Endometrial microvascular endothelial cells (primary cell): ENCODE results near the gene MORN4. TPM values are rescaled to one million over a fixed set of nuclear protein-coding genes. Genes with fewer than 3 reads are reported as not detected.
"Not testable (repeated sequence)": the region's sequence is repeated elsewhere in the genome, so short reads cannot be mapped to it uniquely, and the experiment has no call there.

Experiments
- in situ Hi-C: cut with HindIII; loops from 2 replicates; pipeline ENCODE4 v1.10.0; 2017; ENCODE audit warnings: low sequenced_read_pairs, low pct_unique_long_range_greater_than_20kb; ENCODE audit errors: inconsistent ontology term
- total RNA-seq: library from RNA; depleted of rRNA; stranded (reverse); fragments of >200 nt; gene quantifications from one replicate; pipeline ENCODE4 v1.2.3, GENCODE V29; 2015; ENCODE audit errors: inconsistent ontology term

MORN4 gene
- total RNA-seq, result 4.7 TPM

DNA sequence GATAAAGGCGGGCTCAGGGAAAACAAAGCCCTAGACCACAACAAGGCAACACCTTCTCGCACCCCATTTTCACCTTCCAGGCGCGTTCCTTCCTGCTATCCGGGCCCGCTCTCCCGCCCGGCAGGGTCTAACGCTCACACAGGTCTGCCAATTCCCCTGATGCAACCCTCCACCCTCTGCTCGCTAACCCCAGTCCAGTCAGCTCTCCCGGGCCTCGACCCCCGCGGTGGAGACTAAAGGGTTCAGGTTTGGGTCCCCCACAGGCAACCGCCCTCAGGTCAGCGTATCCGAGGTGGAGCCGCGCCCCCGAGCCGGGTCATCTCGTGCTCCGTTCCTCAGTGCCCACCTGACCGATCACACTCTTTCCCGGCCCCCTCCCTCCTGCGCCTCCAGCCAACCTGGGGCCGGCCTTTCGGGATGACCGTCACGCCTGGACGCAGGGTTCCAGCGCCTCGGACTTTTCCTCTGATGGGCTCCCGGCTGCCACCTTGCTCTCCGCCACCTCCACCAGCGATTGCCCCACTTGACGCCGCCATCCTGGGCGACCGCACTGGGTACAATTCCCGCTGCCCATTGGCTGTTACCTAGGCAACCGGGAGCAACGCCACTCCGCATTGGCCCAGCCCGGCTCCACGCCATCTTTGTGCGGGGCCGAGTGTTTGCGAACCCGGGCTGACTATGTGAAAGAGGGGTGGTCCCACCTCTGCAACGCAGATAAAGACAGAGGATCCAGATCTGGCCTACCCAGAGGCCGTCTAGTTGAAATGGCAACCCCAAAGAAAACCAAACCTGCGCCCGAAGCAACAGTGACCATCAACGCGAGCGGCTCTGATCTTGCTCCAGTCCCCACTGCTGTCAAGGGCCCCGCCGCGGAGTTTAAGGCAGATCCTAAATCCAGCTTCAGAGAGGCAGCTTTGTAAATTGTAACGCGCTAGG lies at the start of gene MORN4:
Gene MORN4 (minus strand): TSS at position 552 of the 936 bp plus-strand sequence. CDS start 13,847 bp downstream, outside the sequence.
- in situ Hi-C loops, result no loop called here

DNA sequence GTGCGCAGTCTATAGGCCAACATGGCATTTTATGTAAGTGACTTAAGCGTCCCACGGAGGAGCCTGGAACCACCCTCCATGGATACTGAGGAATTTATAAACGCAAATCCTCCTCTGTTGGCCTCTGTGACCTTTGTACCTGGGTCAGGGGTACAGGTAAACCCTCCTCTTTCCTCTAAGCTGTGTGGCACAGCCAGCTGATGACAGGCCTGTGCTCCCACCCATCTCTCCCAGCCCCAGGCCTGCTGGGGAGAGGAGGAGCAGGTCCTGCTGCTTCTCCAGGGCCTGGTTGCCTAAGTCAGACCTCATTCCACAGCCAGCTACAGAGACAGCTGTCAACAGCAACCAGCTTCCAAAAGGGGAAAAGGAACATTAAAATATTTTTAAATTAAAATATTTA lies 48.7 kb upstream of the MORN4 start:
- in situ Hi-C loops, result no loop called here

DNA sequence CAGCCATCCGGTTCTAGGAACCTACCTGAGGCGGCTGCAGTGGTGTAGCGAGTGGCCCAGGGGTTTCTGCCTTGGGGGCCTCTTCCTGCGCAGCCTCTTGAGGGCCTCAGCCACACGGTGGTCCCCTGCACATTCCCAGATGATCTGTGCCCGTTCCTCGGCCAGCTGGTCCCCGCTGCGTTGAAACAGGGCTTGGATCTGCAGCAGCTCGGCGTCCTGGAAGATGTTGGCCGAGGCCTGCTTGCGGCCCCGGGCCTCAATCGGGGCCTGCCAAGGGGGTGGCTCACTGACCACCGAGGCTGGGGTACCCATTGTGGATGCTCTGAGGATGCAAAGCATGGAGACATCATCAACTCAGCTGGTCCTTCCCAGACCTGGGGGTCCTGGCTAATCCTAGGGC lies 46.3 kb upstream of the MORN4 start:
- in situ Hi-C loops, result no loop called here

DNA sequence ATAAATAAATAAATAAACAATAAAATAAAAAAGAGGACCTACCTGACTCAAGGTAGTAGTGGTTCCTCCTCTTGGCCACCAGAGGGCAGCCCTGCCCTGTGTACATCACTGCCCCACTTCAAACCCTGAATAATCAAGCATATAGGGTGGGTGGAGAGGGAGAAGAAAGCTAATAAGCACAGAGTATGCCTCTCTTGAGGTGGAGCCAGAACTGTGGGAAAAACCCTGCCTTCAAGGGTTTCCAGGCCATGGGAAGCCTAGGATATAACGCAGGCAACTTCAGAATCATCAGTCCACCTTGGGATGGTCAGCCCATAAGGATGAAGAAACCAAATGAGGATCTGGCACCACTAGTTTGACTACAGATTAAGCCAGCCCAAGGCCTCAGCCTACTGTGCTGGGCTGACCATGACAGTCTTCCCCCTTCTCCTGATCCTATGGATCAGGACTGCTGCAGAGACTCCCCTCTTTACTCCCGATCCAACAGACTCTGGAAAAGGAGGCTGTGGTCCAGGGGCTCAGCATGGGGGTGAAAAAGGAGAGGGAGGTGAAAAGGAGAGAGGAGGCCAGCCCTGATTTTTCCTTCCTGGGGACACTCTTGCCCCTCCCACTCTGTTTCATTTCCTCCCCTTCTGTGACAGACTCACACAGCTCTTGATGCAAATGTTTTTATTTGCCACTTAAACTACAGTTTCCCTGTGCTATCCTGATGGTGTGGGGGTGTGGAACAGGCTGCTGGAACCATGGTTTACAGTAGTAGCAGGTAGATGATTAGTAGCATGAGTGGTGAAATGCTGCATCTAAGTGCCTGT lies 43.7 kb upstream of the MORN4 start:
- in situ Hi-C loops, result no loop called here

DNA sequence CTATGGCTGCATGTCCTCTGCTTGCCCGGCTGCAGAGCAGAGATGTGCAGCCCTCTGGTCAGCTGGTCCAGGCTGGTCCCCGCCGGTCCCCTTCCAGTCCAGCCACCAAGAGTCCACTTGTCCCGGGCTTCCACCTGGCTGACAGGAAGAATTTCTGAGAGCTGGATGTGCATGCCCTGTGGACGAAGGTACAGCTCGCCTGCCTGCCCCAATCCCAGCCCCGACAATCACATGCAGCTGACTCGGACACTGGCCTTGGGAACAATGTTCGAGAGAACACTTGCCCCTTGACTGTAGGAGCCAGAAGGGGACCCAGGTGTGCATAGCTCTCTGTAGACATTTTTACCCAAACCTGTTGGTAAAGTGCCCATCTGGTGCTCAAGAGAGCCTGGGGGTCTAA lies 41.9 kb upstream of the MORN4 start:
- in situ Hi-C loops, result no loop called here

DNA sequence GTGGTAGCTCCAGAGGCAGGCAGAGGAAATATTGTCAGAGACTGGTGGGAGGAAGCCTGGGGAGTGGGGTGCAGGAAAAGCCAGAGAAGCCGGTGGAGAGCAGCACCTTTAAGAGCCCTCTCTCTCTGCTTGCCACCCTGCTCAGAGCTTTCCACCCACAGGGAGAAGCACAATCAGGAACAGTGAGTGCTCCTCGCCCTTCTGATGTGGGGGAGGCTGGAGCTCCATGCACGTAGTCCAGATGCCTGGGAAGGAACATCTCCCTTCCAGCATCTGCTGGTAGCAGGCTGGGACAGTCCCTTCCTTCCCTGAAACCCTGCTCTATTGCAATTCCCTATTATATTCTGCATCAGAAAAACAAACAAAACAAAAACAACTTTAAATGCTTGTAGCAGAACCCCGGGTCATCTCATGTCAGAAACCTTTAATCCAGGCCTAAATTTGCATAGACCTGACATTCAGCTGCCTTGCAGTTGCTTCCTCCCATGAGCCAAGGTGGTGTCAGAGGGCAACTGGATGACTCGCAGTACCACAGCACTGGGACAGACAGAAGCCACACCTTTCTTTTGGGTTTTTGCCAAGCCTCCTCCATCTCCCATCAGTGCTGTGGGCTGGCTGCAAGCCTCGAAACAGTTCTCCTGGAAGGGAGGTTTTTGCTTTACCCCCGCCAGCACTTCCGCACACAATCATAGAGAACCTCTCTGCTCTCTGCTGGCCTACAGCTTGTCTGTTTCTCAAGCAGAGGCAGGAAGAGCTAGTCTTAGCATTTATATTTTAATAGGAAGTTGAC lies 40.6 kb upstream of the MORN4 start:
- in situ Hi-C loops, result no loop called here

DNA sequence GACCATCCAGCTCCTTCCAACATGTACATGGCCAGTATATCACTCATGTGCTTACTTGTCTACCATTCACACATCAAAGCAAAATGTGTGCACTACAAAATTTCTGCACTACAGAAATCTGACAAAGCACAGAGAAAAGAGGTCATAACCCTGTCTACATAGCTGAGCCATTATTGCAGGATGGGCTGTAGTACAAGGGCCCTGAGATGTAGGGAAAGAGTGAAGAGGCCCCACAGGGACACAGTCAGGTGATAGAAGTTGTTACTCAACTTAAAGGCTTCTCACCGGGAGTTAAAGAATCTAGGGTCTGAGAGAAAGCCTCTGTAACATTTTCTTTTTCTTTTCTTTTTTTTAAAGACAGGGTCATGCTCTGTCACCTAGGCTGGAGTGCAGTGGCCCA lies 36.3 kb upstream of the MORN4 start:
- in situ Hi-C loops, result no loop called here

DNA sequence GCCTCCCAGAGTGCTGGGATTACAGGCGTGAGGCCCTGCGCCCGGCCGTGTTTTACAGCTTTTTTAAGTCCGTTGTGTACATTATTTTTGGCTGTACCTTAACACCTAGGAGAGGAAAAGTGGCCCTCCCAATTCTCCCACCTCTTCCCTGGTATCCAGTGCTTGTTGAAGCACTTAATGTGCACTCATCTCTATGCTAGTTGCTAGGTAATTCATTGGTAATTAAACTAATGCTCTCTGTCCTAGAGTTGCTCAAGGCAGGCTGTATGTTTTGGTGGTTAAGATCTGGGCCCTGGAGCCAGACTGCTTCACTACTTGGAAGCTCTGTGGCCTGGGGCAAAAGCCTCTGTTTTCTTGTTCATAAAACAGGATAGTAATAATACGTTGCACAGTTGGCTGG lies 34.2 kb upstream of the MORN4 start:
- in situ Hi-C loops, result no loop called here

DNA sequence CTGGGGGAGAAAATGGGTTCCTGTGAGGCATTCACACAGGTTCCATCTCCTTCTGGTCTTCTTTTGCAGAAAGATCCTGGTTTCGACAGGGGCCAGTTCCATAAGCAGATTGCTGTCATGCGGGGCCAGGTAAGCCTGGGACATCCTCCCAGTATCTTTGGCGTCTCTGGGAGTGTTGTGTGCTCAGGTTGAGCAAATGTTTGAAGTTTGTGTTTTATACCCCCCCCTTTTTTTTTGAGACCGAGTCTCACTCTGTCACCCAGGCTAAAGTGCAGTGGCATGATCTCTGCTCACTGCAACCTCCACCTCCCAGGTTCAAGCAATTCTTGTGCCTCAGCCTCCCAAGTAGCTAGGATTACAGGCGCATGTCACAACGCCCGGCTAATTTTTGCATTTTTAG lies 33.7 kb upstream of the MORN4 start:
- in situ Hi-C loops, result no loop called here

DNA sequence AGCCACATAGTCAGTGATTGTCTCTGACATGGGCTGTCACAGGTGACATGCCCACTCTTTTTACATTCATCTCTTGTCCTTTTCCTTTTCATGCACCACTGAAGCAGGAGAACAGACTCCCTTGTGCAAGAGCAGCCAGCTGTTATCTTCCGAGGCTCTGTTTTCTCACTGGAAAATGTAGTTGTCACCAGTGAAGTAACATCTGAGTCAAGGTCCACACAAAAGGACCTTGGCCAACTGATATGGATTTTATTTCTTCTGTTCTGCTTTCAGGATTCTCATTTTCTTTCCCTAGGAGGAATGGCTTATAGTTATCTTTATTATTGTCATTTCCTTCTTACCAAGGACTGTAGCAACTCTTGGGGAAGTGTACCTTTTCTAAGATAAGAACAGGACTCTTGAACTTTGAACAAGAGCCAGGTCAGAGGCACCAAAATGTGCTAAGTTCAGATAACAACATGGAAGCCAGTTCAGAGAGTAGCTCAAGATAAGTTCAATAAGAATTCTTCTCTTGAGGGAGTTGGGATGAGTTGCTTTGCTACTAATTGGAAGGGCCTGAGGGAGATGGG lies 31.1 kb upstream of the MORN4 start:
- in situ Hi-C loops, result no loop called here

DNA sequence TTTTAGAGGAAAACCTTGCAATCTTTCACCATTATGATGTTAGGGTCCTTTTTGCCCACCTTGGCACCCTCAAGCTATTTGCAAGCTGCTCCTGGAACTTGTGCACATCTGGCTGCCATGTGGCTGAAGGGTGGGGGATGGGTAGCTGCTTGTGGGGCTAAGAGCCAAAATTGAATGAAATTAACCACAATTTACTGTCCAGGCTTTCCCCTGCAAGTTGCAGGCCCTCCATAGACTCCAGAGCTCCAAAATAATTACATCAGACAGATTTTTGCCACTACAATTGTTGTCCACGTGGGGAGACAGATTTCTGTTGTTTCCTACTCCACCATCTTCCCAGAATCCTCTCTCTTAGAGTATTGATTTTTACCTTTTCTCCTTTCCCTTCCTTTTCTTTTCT lies 26.3 kb upstream of the MORN4 start:
- in situ Hi-C loops, result no loop called here

DNA sequence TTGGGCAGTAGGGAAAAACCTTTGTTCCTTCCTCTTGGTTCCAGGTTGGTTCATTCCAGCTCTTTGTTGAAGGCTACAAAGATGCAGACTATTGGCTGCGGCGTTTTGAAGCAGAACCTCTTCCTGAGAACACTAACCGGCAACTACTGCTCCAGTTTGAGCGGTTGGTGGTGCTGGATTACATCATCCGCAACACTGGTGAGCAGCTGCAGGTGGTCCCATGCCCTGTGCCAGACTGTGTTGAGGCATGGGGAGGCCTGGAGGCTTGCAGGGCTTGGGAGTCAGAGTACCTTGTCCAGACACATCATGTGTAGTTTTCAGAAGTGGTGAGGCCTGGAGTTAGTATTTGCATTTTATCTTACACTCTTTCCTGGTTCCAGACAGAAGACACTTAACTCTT lies 23.5 kb upstream of the MORN4 start:
- in situ Hi-C loops, result no loop called here

DNA sequence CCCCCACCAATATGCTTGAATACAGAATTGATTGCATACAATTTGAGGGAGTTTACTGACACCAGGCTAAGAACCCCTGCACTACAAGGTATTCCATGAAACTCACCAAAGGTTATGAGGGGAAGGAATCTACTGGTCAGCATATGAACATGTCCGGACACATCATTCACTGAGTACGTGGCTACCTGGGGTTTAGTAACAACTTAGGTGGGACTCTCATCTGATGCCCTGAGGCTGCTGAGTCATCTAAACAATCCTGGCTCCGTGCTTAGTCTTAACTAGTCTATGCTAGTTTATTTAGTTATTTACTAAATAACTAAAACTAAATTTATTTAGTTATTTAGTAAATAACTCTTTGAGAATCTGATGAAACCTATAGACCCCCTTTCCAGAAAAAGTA lies 18.5 kb upstream of the MORN4 start:
- in situ Hi-C loops, result no loop called here

DNA sequence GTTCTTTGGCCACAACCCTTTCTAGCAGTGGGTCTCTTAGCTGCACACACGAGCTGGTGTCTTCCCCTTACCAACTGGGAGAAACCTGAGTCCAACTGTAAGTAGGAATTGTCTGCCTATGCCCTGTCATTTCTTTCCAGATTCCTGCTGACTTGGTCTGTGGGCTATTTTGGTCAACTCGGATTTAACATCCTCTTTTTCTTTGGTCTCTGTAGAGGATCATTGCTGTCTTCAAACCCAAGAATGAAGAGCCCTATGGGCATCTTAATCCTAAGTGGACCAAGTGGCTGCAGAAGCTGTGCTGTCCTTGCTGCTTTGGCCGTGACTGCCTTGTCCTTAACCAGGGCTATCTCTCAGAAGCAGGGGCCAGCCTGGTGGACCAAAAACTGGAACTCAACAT lies 17.4 kb upstream of the MORN4 start:
- in situ Hi-C loops, result no loop called here

DNA sequence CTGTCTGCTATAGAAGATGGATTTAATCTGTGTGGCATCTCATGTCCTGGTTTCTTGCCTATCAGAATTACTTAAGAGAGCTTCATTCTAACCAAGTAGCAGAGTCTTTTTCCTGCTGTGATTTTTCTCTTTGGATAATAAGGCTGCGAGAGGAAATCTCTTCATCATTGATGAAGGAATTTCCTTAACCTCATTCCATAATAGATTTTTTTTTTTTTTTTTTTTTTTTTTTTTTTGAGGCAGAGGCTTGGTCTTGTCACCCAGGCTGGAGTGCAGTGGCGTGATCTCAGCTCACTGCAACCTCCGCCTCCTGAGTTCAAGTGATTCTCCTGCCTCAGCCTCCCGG lies 16.1 kb upstream of the MORN4 start:
- in situ Hi-C loops, result not testable (repeated sequence)

DNA sequence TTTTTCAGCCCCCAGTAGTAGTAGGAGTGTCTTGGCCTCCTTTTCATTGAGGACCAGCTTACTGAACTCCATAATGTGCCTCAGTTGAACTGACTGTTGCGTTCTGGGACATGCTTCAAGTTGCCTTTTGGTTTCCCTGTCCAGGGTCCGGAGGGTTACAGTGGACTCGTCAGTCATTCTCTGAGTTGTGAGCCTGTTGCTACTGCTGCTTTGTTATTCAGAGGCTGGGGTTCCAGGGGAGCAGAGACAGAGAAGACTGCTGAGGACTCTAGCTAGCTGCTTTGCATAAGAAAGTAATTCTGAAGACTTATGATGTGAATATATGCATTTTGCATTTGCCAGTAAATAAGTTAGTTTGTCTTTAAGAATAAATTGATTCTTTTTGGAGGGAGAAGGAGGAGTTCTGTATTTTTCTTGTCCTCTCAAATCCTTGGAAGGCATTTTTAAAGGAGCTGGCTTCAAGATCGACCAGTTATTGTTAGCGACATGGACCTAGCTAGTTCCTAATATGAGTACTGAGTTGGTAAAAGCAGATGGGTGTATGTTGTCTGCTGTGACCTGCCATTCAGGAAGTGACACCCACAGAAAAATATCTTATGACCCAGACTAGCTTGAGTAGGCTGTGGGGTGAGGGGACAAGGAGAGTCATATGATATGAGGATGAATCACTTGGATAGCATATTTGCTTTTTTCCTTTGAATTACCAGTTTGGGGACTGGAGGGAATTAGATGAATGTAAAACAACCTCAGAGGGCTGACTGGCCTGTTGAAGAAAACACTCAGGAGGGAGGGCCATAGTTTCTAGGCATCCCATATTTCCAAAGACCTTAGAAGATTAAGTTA lies 15.5 kb upstream of the MORN4 start:
- in situ Hi-C loops, result no loop called here

DNA sequence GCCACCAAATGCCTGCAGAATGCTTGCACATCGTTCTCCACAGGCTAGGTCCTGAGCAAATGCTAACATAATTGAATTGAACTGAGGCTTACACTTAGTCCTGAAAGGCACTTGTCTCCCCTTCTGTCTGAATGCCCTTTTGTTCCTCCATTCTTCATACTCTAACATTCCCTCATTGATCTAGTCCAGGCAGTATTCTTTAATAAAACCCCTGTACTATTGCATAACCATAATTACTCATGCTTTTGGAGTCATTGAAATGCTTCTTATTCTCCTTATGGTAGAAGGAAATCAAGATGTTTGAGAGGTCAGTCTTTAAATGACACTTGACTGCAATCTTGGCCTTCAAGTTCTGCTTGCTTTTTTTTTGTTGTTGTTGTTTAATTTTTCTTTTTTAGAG lies 14.3 kb upstream of the MORN4 start:
- in situ Hi-C loops, result no loop called here

DNA sequence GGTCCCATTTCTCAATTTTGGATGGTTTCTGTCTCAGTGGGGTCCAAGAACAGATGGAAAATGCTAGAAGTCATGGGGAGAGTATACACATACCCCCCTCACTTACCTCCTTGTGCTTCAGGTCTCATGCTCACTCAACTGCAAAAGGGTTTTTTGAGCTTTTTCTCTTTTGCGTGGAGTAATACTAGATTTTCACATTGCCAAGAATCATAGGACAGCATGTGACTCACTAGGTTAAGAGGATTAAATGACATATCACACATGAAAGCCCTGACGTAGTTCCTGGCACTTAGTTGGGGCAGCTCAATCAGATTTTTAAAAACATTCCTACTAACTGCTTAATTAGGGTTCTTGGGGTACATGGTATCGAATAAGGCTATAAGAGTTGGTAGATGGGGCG lies 11.6 kb upstream of the MORN4 start:
- in situ Hi-C loops, result no loop called here
